ENCODE results near the gene PLOD1. TPM values are rescaled to one million over a fixed set of nuclear protein-coding genes. Genes with fewer than 3 reads are reported as not detected.

The PLOD1 gene
- total RNA-seq, 4 donors from 2014 or later = 14.6 to 324 (median 55.8) TPM

DNA sequence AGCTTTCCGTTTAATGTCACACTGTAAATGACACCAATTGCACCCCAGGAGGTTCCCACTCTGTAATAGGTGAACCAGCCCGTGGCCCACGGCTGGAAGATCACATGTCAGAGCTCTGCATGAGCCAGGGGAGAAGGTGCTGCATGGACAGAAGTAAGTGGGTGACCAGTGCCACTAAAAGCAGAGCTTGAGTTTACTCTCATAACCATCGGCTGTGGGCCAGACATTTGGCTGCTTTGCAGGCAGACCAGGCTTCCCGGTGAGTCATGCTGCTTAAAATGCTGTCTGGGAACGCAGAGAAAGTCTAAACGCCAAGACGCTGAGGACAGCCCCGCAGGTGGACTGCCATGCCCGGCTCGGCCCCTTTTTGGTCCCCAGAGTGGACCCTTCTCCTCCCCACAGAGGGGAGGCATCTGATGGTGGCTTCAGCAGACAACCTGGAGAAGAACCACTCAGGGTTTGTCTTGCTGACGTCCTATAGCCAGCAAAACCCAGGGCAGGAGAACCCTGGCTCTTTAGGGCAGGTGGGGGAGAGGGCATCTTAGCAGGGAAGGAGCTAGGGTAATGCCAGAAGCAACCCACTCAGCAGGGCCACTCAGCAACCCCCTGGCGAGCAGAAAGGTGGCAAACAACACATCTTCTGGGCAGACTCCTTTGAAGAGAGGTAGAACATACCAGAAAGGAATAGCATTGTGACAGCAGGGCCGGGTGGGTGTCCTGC, 15.6 kb upstream of the PLOD1 start:
- Histone ChIP-seq H3K36me3 (no peaks in the 10 kb centered on the region), H3K27me3 (no peaks in the 10 kb centered on the region), H3K27ac (peak overlapping the region; percentile 68 to 71), H3K4me3 (no peak overlapping the region), H3K4me1 (peaks cover 0 to 17% of the 10 kb centered on the region in 2 donors), H3K9me3 (no peaks in the 10 kb centered on the region)
- peak; percentile 76 to 78 for DNase-seq
- intact Hi-C loops (cut with DNase I; ENCODE audit: low total_unique reads) = no loop called here
- TF ChIP-seq POLR2A (IDR thresholded peaks at IDR 0.05) = no peak
- TF ChIP-seq, protein P1, sequence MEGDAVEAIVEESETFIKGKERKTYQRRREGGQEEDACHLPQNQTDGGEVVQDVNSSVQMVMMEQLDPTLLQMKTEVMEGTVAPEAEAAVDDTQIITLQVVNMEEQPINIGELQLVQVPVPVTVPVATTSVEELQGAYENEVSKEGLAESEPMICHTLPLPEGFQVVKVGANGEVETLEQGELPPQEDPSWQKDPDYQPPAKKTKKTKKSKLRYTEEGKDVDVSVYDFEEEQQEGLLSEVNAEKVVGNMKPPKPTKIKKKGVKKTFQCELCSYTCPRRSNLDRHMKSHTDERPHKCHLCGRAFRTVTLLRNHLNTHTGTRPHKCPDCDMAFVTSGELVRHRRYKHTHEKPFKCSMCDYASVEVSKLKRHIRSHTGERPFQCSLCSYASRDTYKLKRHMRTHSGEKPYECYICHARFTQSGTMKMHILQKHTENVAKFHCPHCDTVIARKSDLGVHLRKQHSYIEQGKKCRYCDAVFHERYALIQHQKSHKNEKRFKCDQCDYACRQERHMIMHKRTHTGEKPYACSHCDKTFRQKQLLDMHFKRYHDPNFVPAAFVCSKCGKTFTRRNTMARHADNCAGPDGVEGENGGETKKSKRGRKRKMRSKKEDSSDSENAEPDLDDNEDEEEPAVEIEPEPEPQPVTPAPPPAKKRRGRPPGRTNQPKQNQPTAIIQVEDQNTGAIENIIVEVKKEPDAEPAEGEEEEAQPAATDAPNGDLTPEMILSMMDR (IDR thresholded peaks at IDR 0.05) = no peak

DNA sequence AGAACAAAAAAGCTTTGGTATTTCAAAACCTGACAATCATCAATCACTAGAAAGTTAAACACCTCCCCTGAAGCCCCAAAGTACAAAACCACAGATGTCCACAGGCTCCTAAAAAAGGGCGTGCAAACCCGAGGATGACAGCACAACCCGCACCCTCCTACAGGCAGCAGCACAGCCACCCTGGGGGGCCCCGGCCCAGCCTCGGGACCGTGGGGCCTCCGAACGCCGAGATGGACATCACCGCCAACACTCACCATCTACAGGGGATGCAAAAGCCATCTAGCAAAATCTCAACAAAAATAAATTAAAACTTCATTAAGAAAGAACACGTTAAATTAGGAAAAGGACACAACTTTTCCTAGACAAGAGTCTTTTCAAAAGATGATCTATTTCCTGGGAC, 14.9 kb upstream of the PLOD1 start:
- no peaks in the 10 kb centered on the region for H3K27me3 ChIP-seq
- no peaks in the 10 kb centered on the region for H3K9me3 ChIP-seq
- no peaks in the 10 kb centered on the region for H3K36me3 ChIP-seq
- no peak overlapping the region for H3K4me3 ChIP-seq
- H3K4me1 ChIP-seq = peaks cover 0 to 23% of the 10 kb centered on the region in 2 donors
- intact Hi-C loops (cut with DNase I; ENCODE audit: low total_unique reads) = no loop called here
- TF ChIP-seq, protein P1 (IDR thresholded peaks at IDR 0.05) = no peak
- no peak for TF ChIP-seq POLR2A (IDR thresholded peaks at IDR 0.05)
- no peak for DNase-seq
- H3K27ac ChIP-seq = peak overlapping the region in 1 of 2 donors; percentile 68

DNA sequence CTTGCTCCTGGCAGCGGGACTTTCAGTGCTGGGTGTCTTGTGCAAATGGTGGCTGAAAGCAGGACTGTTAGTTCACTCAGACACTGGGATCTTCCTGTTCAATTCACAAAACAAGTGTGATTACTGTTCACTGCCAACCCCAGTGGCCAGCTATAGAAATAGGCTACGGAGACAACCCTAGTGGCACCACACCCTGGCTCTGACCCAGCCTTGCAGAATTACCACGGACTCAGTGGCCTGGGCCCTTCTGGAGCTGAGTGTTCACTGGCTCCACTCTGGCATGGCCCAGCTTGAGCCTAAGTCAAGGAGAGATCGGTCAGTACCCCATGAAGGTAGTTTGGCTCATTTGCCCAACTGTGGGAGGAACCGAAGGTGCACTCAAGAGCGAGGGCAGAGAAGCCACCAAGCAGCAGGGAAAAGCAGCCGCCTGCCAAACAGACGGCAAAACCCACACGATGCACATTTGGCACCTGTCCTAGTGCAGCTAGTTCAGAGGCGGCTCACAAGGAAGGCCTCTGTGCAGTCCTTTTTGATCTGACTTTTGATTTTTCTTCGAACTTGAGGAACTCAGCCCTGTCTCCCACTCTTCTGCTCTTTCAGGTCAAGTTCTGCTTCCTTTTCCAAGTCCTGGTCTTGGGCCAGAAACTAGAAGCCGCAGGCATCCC, 14.1 kb upstream of the PLOD1 start:
- Histone ChIP-seq H3K27ac (no peak overlapping the region), H3K4me1 (peaks cover 0 to 27% of the 10 kb centered on the region in 2 donors), H3K36me3 (no peaks in the 10 kb centered on the region), H3K27me3 (no peaks in the 10 kb centered on the region), H3K9me3 (no peaks in the 10 kb centered on the region), H3K4me3 (no peak overlapping the region)
- intact Hi-C loops (cut with DNase I; ENCODE audit: low total_unique reads) = no loop called here
- TF ChIP-seq, protein P1 (IDR thresholded peaks at IDR 0.05) = no peak
- no peak for TF ChIP-seq POLR2A (IDR thresholded peaks at IDR 0.05)
- DNase-seq = no peak

DNA sequence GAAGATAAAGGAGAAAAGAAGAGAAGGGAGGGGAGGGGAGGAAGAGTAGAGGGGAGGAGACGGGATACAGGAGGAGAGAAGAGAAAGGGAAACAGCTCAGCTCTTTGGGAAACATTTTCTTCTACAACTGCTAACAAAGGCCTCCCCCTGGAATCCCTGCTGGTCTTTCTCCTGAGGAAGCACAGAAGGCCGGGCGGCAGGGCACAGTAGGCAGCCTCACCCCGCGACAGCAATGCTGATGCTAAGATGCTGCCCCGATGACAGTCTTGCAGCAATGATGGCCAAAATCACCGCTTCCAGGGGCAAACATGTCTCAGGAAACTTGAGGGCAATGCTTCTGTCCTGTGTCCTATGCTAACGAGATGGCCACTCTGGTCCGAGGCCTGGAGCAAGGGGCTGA, 13.5 kb upstream of the PLOD1 start:
- Histone ChIP-seq H3K4me3 (no peak overlapping the region), H3K36me3 (no peaks in the 10 kb centered on the region), H3K27me3 (no peaks in the 10 kb centered on the region), H3K27ac (no peak overlapping the region), H3K4me1 (peaks cover 0 to 27% of the 10 kb centered on the region in 2 donors), H3K9me3 (no peaks in the 10 kb centered on the region)
- TF ChIP-seq, protein P1 (IDR thresholded peaks at IDR 0.05) = no peak
- no peak for TF ChIP-seq POLR2A (IDR thresholded peaks at IDR 0.05)
- intact Hi-C loops (cut with DNase I; ENCODE audit: low total_unique reads) = no loop called here
- DNase-seq = no peak

All from uterus (tissue), 4 donors.